ENCODE results near the gene AFF3. TPM values are rescaled to one million over a fixed set of nuclear protein-coding genes. Genes with fewer than 3 reads are reported as not detected.

Gene AFF3
- total and polyA plus RNA-seq, 2 of the 8 experiments (the other 6 are each of a cell fraction or from before 2014, with no cell fraction given): 0.27 to 3.0 TPM

DNA sequence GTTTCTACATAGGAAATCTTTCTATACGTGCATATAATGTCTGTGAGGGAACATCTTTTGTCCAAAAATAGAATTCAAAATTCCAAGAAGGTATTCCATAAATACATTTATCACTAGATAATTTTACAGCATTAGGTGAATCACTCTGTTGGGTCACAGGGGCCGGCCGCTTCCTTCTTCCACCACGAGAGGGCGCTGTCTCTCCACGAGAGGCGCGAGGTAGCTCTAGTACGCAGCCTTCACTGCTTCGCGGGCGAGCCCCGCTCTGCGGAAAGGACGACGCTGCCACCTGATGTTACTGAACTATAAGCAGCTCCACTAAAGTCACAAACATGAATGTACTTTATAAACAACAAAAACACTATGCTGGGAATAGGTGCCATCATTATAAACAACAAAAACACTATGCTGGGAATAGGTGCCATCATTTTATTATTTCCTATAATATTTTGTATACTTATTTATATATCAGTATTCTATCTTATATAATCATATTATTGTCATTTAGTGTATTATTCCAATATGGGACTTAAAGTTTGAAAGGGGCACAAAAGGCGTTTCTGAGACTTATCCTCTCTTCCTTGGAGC lies 583.2 kb downstream of the AFF3 start:
- Histone ChIP-seq H3K27me3 (replicated peaks in 1 of 4; ENCODE audit: control insufficient read depth in 3 of 4, extremely low read depth in 1 of 4, insufficient read depth in 3 of 4, low read length in 3 of 4) (no peaks in the 10 kb centered on the region), H4K91ac (replicated peaks; ENCODE audit: insufficient read length, low read length) (no peak overlapping the region), H3K36me3 (ENCODE audit: control insufficient read depth in 2 of 4, insufficient read depth in 4 of 4, low read length in 3 of 4) (no peaks in the 10 kb centered on the region), H2BK12ac (ENCODE audit: low read depth, low read length) (no peak overlapping the region), H2AK5ac (ENCODE audit: low read depth, low read length) (no peak overlapping the region), H3K79me1 (ENCODE audit: low read depth, low read length) (no peaks in the 10 kb centered on the region), H3K9me3 (ENCODE audit: insufficient read depth in 2 of 2, low read depth in 1 of 2, low read length in 1 of 2) (no peaks in the 10 kb centered on the region), H2BK15ac (ENCODE audit: low read length) (no peak overlapping the region), H3K27ac (ENCODE audit: low read depth, low read length) (no peak overlapping the region), H3K23me2 (ENCODE audit: low read depth, low read length) (no peaks in the 10 kb centered on the region; the same call in 1 of the 2 replicates), H2BK20ac (ENCODE audit: low read length) (no peak overlapping the region), H3K4me1 (replicated peaks in 1 of 4; ENCODE audit: control insufficient read depth in 3 of 4, insufficient read depth in 4 of 4, low read length in 3 of 4) (peaks cover 2 to 9% (median 7%) of the 10 kb centered on the region in 4 experiments; a peak in 5 of 7 replicates), H4K20me1 (replicated peaks in 1 of 2; ENCODE audit: control insufficient read depth in 1 of 2, insufficient read depth in 2 of 2, low read length in 2 of 2) (no peaks in the 10 kb centered on the region), H3K9ac (replicated peaks in 1 of 4; ENCODE audit: extremely low read depth in 1 of 4, low read depth in 3 of 4, low read length in 3 of 4) (no peak overlapping the region), H3K23ac (ENCODE audit: insufficient read length) (no peak overlapping the region), H3K14ac (ENCODE audit: insufficient read length) (no peak overlapping the region), H3K4ac (replicated peaks; ENCODE audit: insufficient read length, low read depth, low read length) (no peak overlapping the region), H3K56ac (replicated peaks; ENCODE audit: insufficient read length, low read depth, low read length) (no peak overlapping the region), H3K18ac (ENCODE audit: extremely low read depth, low read length) (no peak overlapping the region), H4K5ac (ENCODE audit: insufficient read length, low read depth, low read length) (no peak overlapping the region), H3K4me2 (ENCODE audit: insufficient read depth in 1 of 2, low read depth in 2 of 2, low read length in 2 of 2) (no peak overlapping the region), H3K4me3 (ENCODE audit: extremely low read depth in 1 of 4, insufficient read depth in 2 of 4, low read depth in 3 of 4, low read length in 4 of 4) (no peak overlapping the region), H2BK120ac (replicated peaks; ENCODE audit: low read depth, low read length) (no peak overlapping the region), H3K79me2 (ENCODE audit: control insufficient read depth in 1 of 2, insufficient read depth in 2 of 2, low read length in 2 of 2) (no peaks in the 10 kb centered on the region), H4K8ac (ENCODE audit: extremely low read depth, insufficient read depth, low read length) (no peak overlapping the region), H2AFZ (ENCODE audit: low read length) (no peak overlapping the region), H2BK5ac (ENCODE audit: low read depth, low read length) (no peak overlapping the region)
- WGBS, 2 experiments (ENCODE audit: extremely low coverage in 1 of 2, insufficient coverage in 1 of 2, insufficient read length in 1 of 2, insufficient replicate concordance in 2 of 2, low coverage in 1 of 2, low lambda C conversion rate in 2 of 2, missing lambda C conversion rate in 1 of 2): 5% methylated on average over 17 of the region's 17 CpGs; no CpG with 5 or more reads in 1 of the 2 experiments
- no peak for TF ChIP-seq EZH2 (IDR thresholded peaks at IDR 0.05; ENCODE audit: low read depth, low read length, severe bottlenecking)
- peak; percentile 99 for TF ChIP-seq RAD21 (IDR thresholded peaks at IDR 0.05 in 1 of 2, conservative IDR thresholded peaks at IDR 0.05 in 1 of 2; ENCODE audit: low read depth in 2 of 2, low read length in 2 of 2)
- TF ChIP-seq JUND (IDR thresholded peaks at IDR 0.05; ENCODE audit: low read length): peak; percentile 49; the same call in 1 of the 2 replicates
- TF ChIP-seq, protein P1, sequence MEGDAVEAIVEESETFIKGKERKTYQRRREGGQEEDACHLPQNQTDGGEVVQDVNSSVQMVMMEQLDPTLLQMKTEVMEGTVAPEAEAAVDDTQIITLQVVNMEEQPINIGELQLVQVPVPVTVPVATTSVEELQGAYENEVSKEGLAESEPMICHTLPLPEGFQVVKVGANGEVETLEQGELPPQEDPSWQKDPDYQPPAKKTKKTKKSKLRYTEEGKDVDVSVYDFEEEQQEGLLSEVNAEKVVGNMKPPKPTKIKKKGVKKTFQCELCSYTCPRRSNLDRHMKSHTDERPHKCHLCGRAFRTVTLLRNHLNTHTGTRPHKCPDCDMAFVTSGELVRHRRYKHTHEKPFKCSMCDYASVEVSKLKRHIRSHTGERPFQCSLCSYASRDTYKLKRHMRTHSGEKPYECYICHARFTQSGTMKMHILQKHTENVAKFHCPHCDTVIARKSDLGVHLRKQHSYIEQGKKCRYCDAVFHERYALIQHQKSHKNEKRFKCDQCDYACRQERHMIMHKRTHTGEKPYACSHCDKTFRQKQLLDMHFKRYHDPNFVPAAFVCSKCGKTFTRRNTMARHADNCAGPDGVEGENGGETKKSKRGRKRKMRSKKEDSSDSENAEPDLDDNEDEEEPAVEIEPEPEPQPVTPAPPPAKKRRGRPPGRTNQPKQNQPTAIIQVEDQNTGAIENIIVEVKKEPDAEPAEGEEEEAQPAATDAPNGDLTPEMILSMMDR (IDR thresholded peaks at IDR 0.05; ENCODE audit: control extremely low read depth in 1 of 3, insufficient read depth in 1 of 3, low read depth in 1 of 3, low read length in 3 of 3): peak; percentile 87 to 95 (median 87)
- DNase-seq (ENCODE audit: low read depth in 1 of 2, low spot score in 2 of 2) (peak in 1 of 2 experiments; percentile 97), FAIRE-seq (no peak)
- ChIA-PET CTCF (ENCODE audit: partially characterized antibody) (interaction anchor here (0.6 to 5.7 kb wide), 35 partner anchors 12 to 822 kb away, joined by 3 to 47 read pairs (median 3); no protein-coding TSS in a partner anchor), POLR2A (ENCODE audit: partially characterized antibody) (no interaction called here)
